Measurements from ENCODE around the gene ART5. TPM values are rescaled to one million over a fixed set of nuclear protein-coding genes. Genes with fewer than 3 reads are reported as not detected.

ART5 gene
- total and polyA plus RNA-seq, 7 donors = 0.65 to 4.4 (median 2.4) TPM

Other genes starting within 250 kb of the ART5 start
- gene ART1, start 3.1 kb upstream of the ART5 start, total RNA-seq = 10 to 100 TPM; 14.5 to 33.0 (median 24.9) TPM
- 1 to 10 TPM in 1 of 3 donors, under 1 TPM in 2; 0.26 to 2.9 (median 0.62) TPM for gene ART1, start 3.1 kb upstream of the ART5 start, polyA plus RNA-seq
- 1 to 10 TPM in 1 of 4 donors, under 1 TPM in 3; 0.36 to 1.4 (median 0.63) TPM for gene CHRNA10, start 29.4 kb upstream of the ART5 start, total RNA-seq
- under 1 TPM; 0.13 to 0.65 (median 0.40) TPM for gene CHRNA10, start 29.4 kb upstream of the ART5 start, polyA plus RNA-seq
- gene NUP98, start 155.6 kb upstream of the ART5 start, total RNA-seq = 10 to 100 TPM; 45.3 to 85.1 (median 72.3) TPM
- gene NUP98, start 155.6 kb upstream of the ART5 start, polyA plus RNA-seq = 10 to 100 TPM; 25.9 to 59.3 (median 37.0) TPM
- gene PGAP2, start 166.6 kb upstream of the ART5 start, total RNA-seq = 10 to 100 TPM in 1 of 4 donors, 1 to 10 TPM in 3; 4.5 to 14.5 (median 7.7) TPM
- gene PGAP2, start 166.6 kb upstream of the ART5 start, polyA plus RNA-seq = 10 to 100 TPM in 1 of 3 donors, 1 to 10 TPM in 2; 6.0 to 12.5 (median 6.0) TPM
- gene RHOG, start 199.0 kb upstream of the ART5 start, total RNA-seq = 10 to 100 TPM; 22.4 to 40.9 (median 37.6) TPM
- gene RHOG, start 199.0 kb upstream of the ART5 start, polyA plus RNA-seq = 10 to 100 TPM; 44.5 to 80.1 (median 51.3) TPM
- gene STIM1, start 213.7 kb upstream of the ART5 start, total RNA-seq = 100 to 1,000 TPM in 3 of 4 donors, 10 to 100 TPM in 1; 97.5 to 147 (median 112) TPM
- 100 to 1,000 TPM in 1 of 3 donors, 10 to 100 TPM in 2; 52.1 to 133 (median 66.4) TPM for gene STIM1, start 213.7 kb upstream of the ART5 start, polyA plus RNA-seq

All from psoas muscle (tissue), 7 donors.